Activated naive CD4-positive, alpha-beta T cell treated with anti-CD3 and anti-CD28 coated beads, Interleukin-2, amount 10 ng/mL, durations not matched to agents 7 days and 5 days (primary cell): Measurements from ENCODE around the gene PIGK.
A peak's percentile ranks its signal among the peaks of the same experiment; 100 is the strongest.
"Not testable (repeated sequence)": the region's sequence is repeated elsewhere in the genome, so short reads cannot be mapped to it uniquely, and the experiment has no call there.

Source experiments
- CTCF ChIA-PET: fragments of 350-600 bp; sonication (Branson Sonifier 250); formaldehyde crosslinking; loops from one replicate; lab custom pipeline; 2021; ENCODE audit warnings: antibody characterized with exemption; lab: Charles Lee
- DNase-seq: peaks from one replicate; pipeline ENCODE4 v3.0.0-alpha.2; 2020
- H3K27ac Mint-ChIP-seq: one replicate; pipeline ENCODE4 v1.8.0; 2021; ENCODE audit warnings: mild to moderate bottlenecking, moderate library complexity, mixed read lengths
- H3K27me3 Mint-ChIP-seq: one replicate; pipeline ENCODE4 v1.8.0; 2021; ENCODE audit warnings: mild to moderate bottlenecking, mixed read lengths
- H3K36me3 Mint-ChIP-seq: one replicate; pipeline ENCODE4 v1.8.0; 2021; ENCODE audit warnings: mixed read lengths
- H3K4me1 Mint-ChIP-seq: one replicate; pipeline ENCODE4 v1.8.0; 2021; ENCODE audit warnings: mixed read lengths
- H3K4me3 Mint-ChIP-seq: one replicate; pipeline ENCODE4 v1.8.0; 2021; ENCODE audit warnings: mild to moderate bottlenecking, moderate library complexity, mixed read lengths
- H3K9me3 Mint-ChIP-seq: one replicate; pipeline ENCODE4 v1.8.0; 2021; ENCODE audit warnings: mixed read lengths

Gene PIGK

GRCh38 chr1:77170687-77171086 is 48.5 kb downstream of the PIGK start:
- Mint-ChIP-seq H3K36me3 (peaks cover 16% of the 10 kb centered on the region), H3K4me1 (no peaks in the 10 kb centered on the region), H3K27me3 (no peaks in the 10 kb centered on the region), H3K27ac (no peak overlapping the region), H3K9me3 (peaks cover 19% of the 10 kb centered on the region), H3K4me3 (no peak overlapping the region)
- DNase-seq, result no peak
- CTCF ChIA-PET, result no interaction called here

- Mint-ChIP-seq H3K27ac (no peak overlapping the region), H3K27me3 (no peaks in the 10 kb centered on the region), H3K36me3 (peaks cover 7% of the 10 kb centered on the region), H3K4me3 (no peak overlapping the region), H3K4me1 (no peaks in the 10 kb centered on the region), H3K9me3 (peaks cover 3% of the 10 kb centered on the region)
- CTCF ChIA-PET, result no interaction called here
- no peak for DNase-seq
Measured at GRCh38 chr1:77168358-77168757, 50.9 kb downstream of the PIGK start.

GRCh38 chr1:77164434-77164944 is 54.7 kb downstream of the PIGK start:
- Mint-ChIP-seq H3K36me3 (peaks cover 32% of the 10 kb centered on the region), H3K9me3 (peaks cover 5% of the 10 kb centered on the region), H3K27ac (no peak overlapping the region), H3K4me1 (no peaks in the 10 kb centered on the region), H3K27me3 (no peaks in the 10 kb centered on the region), H3K4me3 (no peak overlapping the region)
- CTCF ChIA-PET, result no interaction called here
- DNase-seq, result no peak

- H3K27ac Mint-ChIP-seq, H3K27me3 Mint-ChIP-seq, DNase-seq, CTCF ChIA-PET, H3K4me1 Mint-ChIP-seq, H3K4me3 Mint-ChIP-seq: not testable (repeated sequence)
- Mint-ChIP-seq H3K36me3 (peaks cover 52% of the 10 kb centered on the region), H3K9me3 (peaks cover 17% of the 10 kb centered on the region)
Measured at GRCh38 chr1:77159706-77160105, 59.5 kb downstream of the PIGK start.

- no peak overlapping the region for H3K4me3 Mint-ChIP-seq
- no peaks in the 10 kb centered on the region for H3K4me1 Mint-ChIP-seq
- no peaks in the 10 kb centered on the region for H3K27me3 Mint-ChIP-seq
- DNase-seq, result no peak
- peaks cover 17% of the 10 kb centered on the region for H3K9me3 Mint-ChIP-seq
- peaks cover 60% of the 10 kb centered on the region for H3K36me3 Mint-ChIP-seq
- no peak overlapping the region for H3K27ac Mint-ChIP-seq
- CTCF ChIA-PET, result no interaction called here
Measured at GRCh38 chr1:77156214-77156613, 63.0 kb downstream of the PIGK start.

GRCh38 chr1:77146270-77146669 is 73.0 kb downstream of the PIGK start:
- H3K4me1 Mint-ChIP-seq, result peaks cover 2% of the 10 kb centered on the region

GRCh38 chr1:77143529-77144121 is 75.6 kb downstream of the PIGK start:
- CTCF ChIA-PET, result interaction anchor here (0.7 to 0.9 kb wide), 2 partner anchors 359 to 988 kb away, joined by 3 read pairs; no protein-coding TSS in a partner anchor
- no peak overlapping the region for H3K27ac Mint-ChIP-seq
- peaks cover 2% of the 10 kb centered on the region for H3K4me1 Mint-ChIP-seq
- no peak for DNase-seq
- H3K9me3 Mint-ChIP-seq, result no peaks in the 10 kb centered on the region
- H3K36me3 Mint-ChIP-seq, result no peaks in the 10 kb centered on the region
- no peaks in the 10 kb centered on the region for H3K27me3 Mint-ChIP-seq
- H3K4me3 Mint-ChIP-seq, result no peak overlapping the region

More at GRCh38 chr1:77146270-77146669, 73.0 kb downstream of the PIGK start:
- CTCF ChIA-PET, result interaction anchor here (1.0 to 2.4 kb wide), 4 partner anchors 276 to 968 kb away, joined by 3 to 10 read pairs (median 4); no protein-coding TSS in a partner anchor
- no peaks in the 10 kb centered on the region for H3K27me3 Mint-ChIP-seq
- H3K27ac Mint-ChIP-seq, result no peak overlapping the region
- DNase-seq, result no peak
- H3K36me3 Mint-ChIP-seq, result no peaks in the 10 kb centered on the region
- H3K4me3 Mint-ChIP-seq, result no peak overlapping the region
- H3K9me3 Mint-ChIP-seq, result no peaks in the 10 kb centered on the region

GRCh38 chr1:77139389-77139788 is 79.8 kb downstream of the PIGK start:
- H3K4me3 Mint-ChIP-seq, result no peak overlapping the region
- no peak for DNase-seq
- no peak overlapping the region for H3K27ac Mint-ChIP-seq
- H3K36me3 Mint-ChIP-seq, result no peaks in the 10 kb centered on the region
- no peaks in the 10 kb centered on the region for H3K4me1 Mint-ChIP-seq
- H3K27me3 Mint-ChIP-seq, result no peaks in the 10 kb centered on the region
- H3K9me3 Mint-ChIP-seq, result no peaks in the 10 kb centered on the region
- CTCF ChIA-PET, result interaction anchor here (1.0 kb wide), 1 partner anchor 985 kb away, joined by 3 read pairs; no protein-coding TSS in a partner anchor

- Mint-ChIP-seq H3K4me1 (no peaks in the 10 kb centered on the region), H3K36me3 (no peaks in the 10 kb centered on the region), H3K4me3 (no peak overlapping the region), H3K27ac (no peak overlapping the region), H3K27me3 (no peaks in the 10 kb centered on the region), H3K9me3 (no peaks in the 10 kb centered on the region)
- no peak for DNase-seq
- CTCF ChIA-PET, result no interaction called here
Measured at GRCh38 chr1:77134359-77134758, 84.9 kb downstream of the PIGK start.

- Mint-ChIP-seq H3K4me3 (no peak overlapping the region), H3K27ac (no peak overlapping the region), H3K4me1 (no peaks in the 10 kb centered on the region), H3K27me3 (no peaks in the 10 kb centered on the region), H3K36me3 (no peaks in the 10 kb centered on the region), H3K9me3 (no peaks in the 10 kb centered on the region)
- no peak for DNase-seq
- CTCF ChIA-PET, result no interaction called here
Measured at GRCh38 chr1:77133731-77134358, 85.4 kb downstream of the PIGK start.

GRCh38 chr1:77126307-77126706 is 92.9 kb downstream of the PIGK start:
- Mint-ChIP-seq H3K9me3 (no peaks in the 10 kb centered on the region), H3K36me3 (peaks cover 2% of the 10 kb centered on the region), H3K4me3 (no peak overlapping the region), H3K4me1 (no peaks in the 10 kb centered on the region), H3K27me3 (no peaks in the 10 kb centered on the region), H3K27ac (no peak overlapping the region)
- DNase-seq, result peak; percentile 41
- CTCF ChIA-PET, result interaction anchor here (1.1 to 4.6 kb wide), 2 partner anchors 972 to 974 kb away, joined by 3 to 27 read pairs; no protein-coding TSS in a partner anchor

- H3K27ac Mint-ChIP-seq, result no peak overlapping the region
- CTCF ChIA-PET, result no interaction called here
- no peaks in the 10 kb centered on the region for H3K27me3 Mint-ChIP-seq
- H3K4me1 Mint-ChIP-seq, result no peaks in the 10 kb centered on the region
- no peak for DNase-seq
- H3K9me3 Mint-ChIP-seq, result no peaks in the 10 kb centered on the region
- H3K4me3 Mint-ChIP-seq, result no peak overlapping the region
- peaks cover 2% of the 10 kb centered on the region for H3K36me3 Mint-ChIP-seq
Measured at GRCh38 chr1:77121503-77121902, 97.7 kb downstream of the PIGK start.

GRCh38 chr1:77120950-77121349 is 98.3 kb downstream of the PIGK start:
- Mint-ChIP-seq H3K36me3 (no peaks in the 10 kb centered on the region), H3K4me3 (no peak overlapping the region), H3K27ac (no peak overlapping the region), H3K27me3 (no peaks in the 10 kb centered on the region), H3K9me3 (no peaks in the 10 kb centered on the region), H3K4me1 (no peaks in the 10 kb centered on the region)
- DNase-seq, result no peak
- CTCF ChIA-PET, result no interaction called here

- Mint-ChIP-seq H3K36me3 (no peaks in the 10 kb centered on the region), H3K27ac (no peak overlapping the region), H3K4me3 (no peak overlapping the region), H3K9me3 (no peaks in the 10 kb centered on the region), H3K27me3 (no peaks in the 10 kb centered on the region), H3K4me1 (no peaks in the 10 kb centered on the region)
- CTCF ChIA-PET, result no interaction called here
- no peak for DNase-seq
Measured at GRCh38 chr1:77118712-77119111, 100.5 kb downstream of the PIGK start.

- Mint-ChIP-seq H3K4me3 (no peak overlapping the region), H3K4me1 (no peaks in the 10 kb centered on the region), H3K27ac (no peak overlapping the region), H3K36me3 (peaks cover 3% of the 10 kb centered on the region), H3K27me3 (no peaks in the 10 kb centered on the region), H3K9me3 (no peaks in the 10 kb centered on the region)
- no peak for DNase-seq
- CTCF ChIA-PET, result no interaction called here
Measured at GRCh38 chr1:77104672-77105071, 114.6 kb downstream of the PIGK start.
